Esophagus mucosa (tissue), 1 donor: ENCODE data around the gene CHRNA3. TPM values are rescaled to one million over a fixed set of nuclear protein-coding genes. Genes with fewer than 3 reads are reported as not detected.
A peak's percentile ranks its signal among the peaks of the same experiment; 100 is the strongest.
"Not testable (repeated sequence)": the region's sequence is repeated elsewhere in the genome, so short reads cannot be mapped to it uniquely, and the experiment has no call there.

ENCODE experiments used
- ATAC-seq: fragments of 200-7000 bp; cut with Tn5 transposase; one replicate; pipeline ENCODE4 v1.9.1; 2020
- total RNA-seq: library from RNA; stranded (reverse); gene quantifications from one replicate; pipeline ENCODE4 v1.2.4, GENCODE V29; 2023
- donor health status: DM: yes; HTN: yes; CAD: no.

Gene CHRNA3
- total RNA-seq, 1 donor from 2014 or later, result 0.20 TPM

GRCh38 chr15:78617076-78617475, 3.7 kb downstream of the CHRNA3 start:
- ATAC-seq, result no peak

- ATAC-seq, result no peak
Observed at GRCh38 chr15:78616506-78616905, 4.3 kb downstream of the CHRNA3 start.

- no peak for ATAC-seq
Observed at GRCh38 chr15:78615151-78615589, 5.6 kb downstream of the CHRNA3 start.

- ATAC-seq, result no peak
Observed at GRCh38 chr15:78614021-78614420, 6.8 kb downstream of the CHRNA3 start.

- not testable (repeated sequence) for ATAC-seq
Observed at GRCh38 chr15:78609551-78609950, 11.2 kb downstream of the CHRNA3 start.

- ATAC-seq, result no peak
Observed at GRCh38 chr15:78605680-78606079, 15.1 kb downstream of the CHRNA3 start.

GRCh38 chr15:78605201-78605600, 15.6 kb downstream of the CHRNA3 start:
- no peak for ATAC-seq

- no peak for ATAC-seq
Observed at GRCh38 chr15:78604420-78604819, 16.4 kb downstream of the CHRNA3 start.

GRCh38 chr15:78603467-78603866, 17.3 kb downstream of the CHRNA3 start:
- no peak for ATAC-seq

- no peak for ATAC-seq
Observed at GRCh38 chr15:78599189-78599588, 21.6 kb downstream of the CHRNA3 start.

GRCh38 chr15:78598348-78598747, 22.4 kb downstream of the CHRNA3 start:
- peak; percentile 75 for ATAC-seq

GRCh38 chr15:78597583-78597982, 23.2 kb downstream of the CHRNA3 start:
- no peak for ATAC-seq

GRCh38 chr15:78574944-78575343, 45.9 kb downstream of the CHRNA3 start:
- ATAC-seq, result no peak

- no peak for ATAC-seq
Observed at GRCh38 chr15:78573416-78573815, 47.4 kb downstream of the CHRNA3 start.

- no peak for ATAC-seq
Observed at GRCh38 chr15:78571382-78571781, 49.4 kb downstream of the CHRNA3 start.

GRCh38 chr15:78570710-78571109, 50.1 kb downstream of the CHRNA3 start:
- no peak for ATAC-seq

GRCh38 chr15:78567531-78567930, 53.3 kb downstream of the CHRNA3 start:
- no peak for ATAC-seq

- ATAC-seq, result peak; percentile 10
Observed at GRCh38 chr15:78565951-78566774, 54.6 kb downstream of the CHRNA3 start.

- peak; percentile 95 for ATAC-seq
Observed at GRCh38 chr15:78565097-78565950, 55.5 kb downstream of the CHRNA3 start, which contains the start of gene CHRNA5. Gene CHRNA5, plus strand, starts transcription at chr15:78565520. Its CDS starts 200 bp downstream, at chr15:78565720.

GRCh38 chr15:78564743-78565096, 56.1 kb downstream of the CHRNA3 start:
- ATAC-seq, result peak; percentile 8

GRCh38 chr15:78563092-78563491, 57.7 kb downstream of the CHRNA3 start:
- no peak for ATAC-seq

- ATAC-seq, result no peak
Observed at GRCh38 chr15:78561490-78561889, 59.3 kb downstream of the CHRNA3 start.

GRCh38 chr15:78560201-78560600, 60.6 kb downstream of the CHRNA3 start:
- not testable (repeated sequence) for ATAC-seq

GRCh38 chr15:78552597-78552996, 68.2 kb downstream of the CHRNA3 start:
- no peak for ATAC-seq
